ENCODE measurements around the gene PHLDA1. TPM values are rescaled to one million over a fixed set of nuclear protein-coding genes. Genes with fewer than 3 reads are reported as not detected.

The PHLDA1 gene
- total RNA-seq, 2 experiments from 2014 or later: 0.44 to 2.1 TPM

GRCh38 chr12:76007640-76008039 is 23.9 kb downstream of the PHLDA1 start:
- Histone ChIP-seq H3K4me2 (ENCODE audit: low read length) (no peak overlapping the region), H3K36me3 (ENCODE audit: insufficient read depth, low read length) (no peaks in the 10 kb centered on the region), H3K79me2 (ENCODE audit: insufficient read depth, low read depth, low read length) (no peaks in the 10 kb centered on the region), H3K4me3 (ENCODE audit: low read depth, low read length, poor library complexity, severe bottlenecking) (no peak overlapping the region), H3K9me2 (ENCODE audit: insufficient read depth, low read length) (no peaks in the 10 kb centered on the region), H3K9me3 (ENCODE audit: low read length) (no peaks in the 10 kb centered on the region), H2AFZ (ENCODE audit: low read length) (no peak overlapping the region), H3K27ac (ENCODE audit: low read depth, low read length, poor library complexity, severe bottlenecking) (no peak overlapping the region), H3K4me1 (ENCODE audit: insufficient read depth, low read length, poor library complexity, severe bottlenecking) (no peaks in the 10 kb centered on the region), H4K20me1 (ENCODE audit: insufficient read depth, low read length) (no peaks in the 10 kb centered on the region)
- intact Hi-C loops (cut with micrococcal nuclease; ENCODE audit: unreplicated experiment): no loop called here
- TF ChIP-seq, protein P1, sequence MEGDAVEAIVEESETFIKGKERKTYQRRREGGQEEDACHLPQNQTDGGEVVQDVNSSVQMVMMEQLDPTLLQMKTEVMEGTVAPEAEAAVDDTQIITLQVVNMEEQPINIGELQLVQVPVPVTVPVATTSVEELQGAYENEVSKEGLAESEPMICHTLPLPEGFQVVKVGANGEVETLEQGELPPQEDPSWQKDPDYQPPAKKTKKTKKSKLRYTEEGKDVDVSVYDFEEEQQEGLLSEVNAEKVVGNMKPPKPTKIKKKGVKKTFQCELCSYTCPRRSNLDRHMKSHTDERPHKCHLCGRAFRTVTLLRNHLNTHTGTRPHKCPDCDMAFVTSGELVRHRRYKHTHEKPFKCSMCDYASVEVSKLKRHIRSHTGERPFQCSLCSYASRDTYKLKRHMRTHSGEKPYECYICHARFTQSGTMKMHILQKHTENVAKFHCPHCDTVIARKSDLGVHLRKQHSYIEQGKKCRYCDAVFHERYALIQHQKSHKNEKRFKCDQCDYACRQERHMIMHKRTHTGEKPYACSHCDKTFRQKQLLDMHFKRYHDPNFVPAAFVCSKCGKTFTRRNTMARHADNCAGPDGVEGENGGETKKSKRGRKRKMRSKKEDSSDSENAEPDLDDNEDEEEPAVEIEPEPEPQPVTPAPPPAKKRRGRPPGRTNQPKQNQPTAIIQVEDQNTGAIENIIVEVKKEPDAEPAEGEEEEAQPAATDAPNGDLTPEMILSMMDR (conservative IDR thresholded peaks at IDR 0.05; ENCODE audit: low read length): no peak
- no peak for TF ChIP-seq EZH2phosphoT487 (IDR thresholded peaks at IDR 0.05; ENCODE audit: borderline replicate concordance, low read depth, low read length)
- ChIA-PET CTCF (ENCODE audit: unreplicated experiment) (no interaction called here), POLR2A (no interaction called here)
- DNase-seq (ENCODE audit: low spot score): no peak
- BruUV-seq (replicated peaks): no TSS peak

DNA sequence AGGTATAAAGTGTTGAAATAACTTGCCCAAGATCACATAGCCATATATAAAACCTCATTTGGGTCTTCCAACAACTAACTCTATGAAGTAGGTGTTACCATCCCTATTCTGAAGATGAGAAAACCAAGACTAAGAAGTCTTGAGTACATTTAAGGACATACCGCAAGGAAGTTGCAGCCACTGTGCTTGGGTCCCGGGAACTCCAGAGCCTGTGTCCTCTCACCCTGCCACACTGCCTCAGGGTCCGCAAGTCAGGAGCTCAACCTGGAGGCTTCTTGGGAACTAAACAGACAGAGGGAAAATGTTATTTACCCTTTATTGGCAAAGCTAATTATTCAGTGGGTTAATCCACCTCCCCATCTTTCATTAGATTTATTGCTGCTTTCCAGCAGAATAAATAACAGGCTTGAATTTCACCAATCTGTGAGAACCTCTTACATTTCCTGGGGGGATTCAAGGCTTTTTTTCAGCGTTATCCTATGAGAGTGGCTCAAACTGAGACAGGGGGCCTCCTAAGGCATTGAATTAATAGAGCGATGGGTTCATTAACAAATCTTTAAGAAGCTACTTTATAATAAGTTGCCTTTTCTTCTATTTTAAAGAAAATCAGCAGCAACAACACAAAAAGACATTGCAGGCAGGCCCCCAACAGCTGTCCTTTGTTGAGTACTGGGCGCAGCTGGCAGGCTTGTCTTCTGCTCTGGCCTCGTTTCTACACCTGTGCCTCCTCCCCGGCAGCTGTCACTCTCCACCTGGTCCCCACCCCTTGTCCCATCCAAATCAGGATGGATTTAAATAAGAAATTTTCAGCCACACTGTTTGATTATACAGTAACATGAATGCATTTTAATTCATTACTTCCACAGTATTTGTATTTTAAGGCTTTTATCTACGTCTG is 25.3 kb downstream of the PHLDA1 start:
- H3K4me2 ChIP-seq (ENCODE audit: low read length): no peak overlapping the region
- no peak overlapping the region for H2AFZ ChIP-seq (ENCODE audit: low read length)
- intact Hi-C loops (cut with micrococcal nuclease; ENCODE audit: unreplicated experiment): no loop called here
- no peak overlapping the region for H3K4me3 ChIP-seq (ENCODE audit: low read depth, low read length, poor library complexity, severe bottlenecking)
- no peaks in the 10 kb centered on the region for H4K20me1 ChIP-seq (ENCODE audit: insufficient read depth, low read length)
- CTCF ChIA-PET (ENCODE audit: unreplicated experiment): no interaction called here
- no peaks in the 10 kb centered on the region for H3K9me3 ChIP-seq (ENCODE audit: low read length)
- POLR2A ChIA-PET: interaction anchor here (0.5 to 1.0 kb wide), 3 partner anchors 11 to 539 kb away, joined by 3 to 4 read pairs (median 3); no protein-coding TSS in a partner anchor
- no peak for DNase-seq (ENCODE audit: low spot score)
- no peaks in the 10 kb centered on the region for H3K9me2 ChIP-seq (ENCODE audit: insufficient read depth, low read length)
- no peaks in the 10 kb centered on the region for H3K4me1 ChIP-seq (ENCODE audit: insufficient read depth, low read length, poor library complexity, severe bottlenecking)
- no peaks in the 10 kb centered on the region for H3K36me3 ChIP-seq (ENCODE audit: insufficient read depth, low read length)
- TF ChIP-seq EZH2phosphoT487 (IDR thresholded peaks at IDR 0.05; ENCODE audit: borderline replicate concordance, low read depth, low read length): no peak
- TF ChIP-seq, protein P1 (conservative IDR thresholded peaks at IDR 0.05; ENCODE audit: low read length): no peak
- no peaks in the 10 kb centered on the region for H3K79me2 ChIP-seq (ENCODE audit: insufficient read depth, low read depth, low read length)
- H3K27ac ChIP-seq (ENCODE audit: low read depth, low read length, poor library complexity, severe bottlenecking): no peak overlapping the region
- BruUV-seq (replicated peaks): no TSS peak

DNA sequence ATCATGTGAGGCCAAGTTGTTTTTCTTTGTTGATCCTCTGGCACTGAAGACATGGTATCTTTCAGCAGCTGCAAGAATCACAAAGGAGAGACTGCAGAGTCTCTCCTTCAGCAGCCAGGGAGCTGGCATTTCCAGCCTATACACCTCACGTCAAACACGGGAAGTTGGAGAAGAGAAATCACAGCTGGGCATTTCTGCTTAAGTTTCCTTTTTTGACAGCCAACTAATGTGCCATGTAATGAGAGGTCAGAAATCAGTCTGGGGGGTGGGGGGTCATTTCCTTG is 28.3 kb downstream of the PHLDA1 start:
- H2AFZ ChIP-seq (ENCODE audit: low read length): no peak overlapping the region
- H3K9me3 ChIP-seq (ENCODE audit: low read length): no peaks in the 10 kb centered on the region
- ChIA-PET CTCF (ENCODE audit: unreplicated experiment) (no interaction called here), POLR2A (interaction anchor here (0.7 to 0.9 kb wide), 2 partner anchors 57 to 91 kb away, joined by 3 to 6 read pairs; no protein-coding TSS in a partner anchor)
- no peak for DNase-seq (ENCODE audit: low spot score)
- no peaks in the 10 kb centered on the region for H3K4me1 ChIP-seq (ENCODE audit: insufficient read depth, low read length, poor library complexity, severe bottlenecking)
- H4K20me1 ChIP-seq (ENCODE audit: insufficient read depth, low read length): no peaks in the 10 kb centered on the region
- intact Hi-C loops (cut with micrococcal nuclease; ENCODE audit: unreplicated experiment): no loop called here
- no peak overlapping the region for H3K4me2 ChIP-seq (ENCODE audit: low read length)
- H3K36me3 ChIP-seq (ENCODE audit: insufficient read depth, low read length): no peaks in the 10 kb centered on the region
- H3K4me3 ChIP-seq (ENCODE audit: low read depth, low read length, poor library complexity, severe bottlenecking): no peak overlapping the region
- BruUV-seq (replicated peaks): no TSS peak
- TF ChIP-seq, protein P1 (conservative IDR thresholded peaks at IDR 0.05; ENCODE audit: low read length): no peak
- TF ChIP-seq EZH2phosphoT487 (IDR thresholded peaks at IDR 0.05; ENCODE audit: borderline replicate concordance, low read depth, low read length): no peak
- H3K27ac ChIP-seq (ENCODE audit: low read depth, low read length, poor library complexity, severe bottlenecking): no peak overlapping the region
- no peaks in the 10 kb centered on the region for H3K79me2 ChIP-seq (ENCODE audit: insufficient read depth, low read depth, low read length)
- no peaks in the 10 kb centered on the region for H3K9me2 ChIP-seq (ENCODE audit: insufficient read depth, low read length)
